OCI-LY1 (cell line): ENCODE results near the gene TNIP2.

Experiments
- H2AFZ ChIP-seq: fragments of 200-600 bp; sonication (generic), shearing (Covaris generic); 2 replicates; pipeline ENCODE4 v1.6.0; 2014; ENCODE audit warnings: antibody characterized with exemption, mild to moderate bottlenecking, low read length
- H3F3A ChIP-seq: fragments of 200-600 bp; sonication (generic), shearing (Covaris generic); 2 replicates; pipeline ENCODE4 v1.6.0; 2014; ENCODE audit warnings: mild to moderate bottlenecking, antibody characterized with exemption, low read length, moderate library complexity; ENCODE audit not compliant: insufficient read depth
- H3K27ac ChIP-seq: fragments of 200-600 bp; sonication (generic); 2 replicates; pipeline ENCODE4 v1.5.1; 2014; ENCODE audit warnings: low read length, mixed run types, mild to moderate bottlenecking, low read depth; ENCODE audit not compliant: poor library complexity, severe bottlenecking
- H3K27me3 ChIP-seq: fragments of 200-600 bp; sonication (generic); 2 replicates; pipeline ENCODE4 v1.6.0; 2014; ENCODE audit warnings: antibody characterized with exemption, mild to moderate bottlenecking, low read length, moderate library complexity; ENCODE audit not compliant: insufficient read depth
- H3K36me3 ChIP-seq: fragments of 200-600 bp; sonication (generic); 2 replicates; pipeline ENCODE4 v1.6.1; 2014; ENCODE audit warnings: mild to moderate bottlenecking, antibody characterized with exemption, low read length, moderate library complexity, mixed read lengths; ENCODE audit not compliant: insufficient read depth
- H3K4me1 ChIP-seq: fragments of 200-600 bp; sonication (generic); 2 replicates; pipeline ENCODE4 v1.5.1; 2014; ENCODE audit warnings: mild to moderate bottlenecking, low read length, moderate library complexity; ENCODE audit not compliant: insufficient read depth, severe bottlenecking
- H3K4me2 ChIP-seq: fragments of 200-600 bp; sonication (generic), shearing (Covaris generic); 2 replicates; pipeline ENCODE4 v1.6.1; 2014; ENCODE audit warnings: low read length
- H3K4me3 ChIP-seq: fragments of 200-600 bp; sonication (generic); 2 replicates; pipeline ENCODE4 v1.5.1; 2014; ENCODE audit warnings: low read length, low read depth, mild to moderate bottlenecking, mixed read lengths; ENCODE audit not compliant: poor library complexity, severe bottlenecking
- H3K79me2 ChIP-seq: fragments of 200-600 bp; shearing (Covaris generic); 2 replicates; pipeline ENCODE4 v1.6.1; 2016; ENCODE audit warnings: mixed run types, low read length, mixed read lengths; ENCODE audit not compliant: insufficient read depth
- H3K9ac ChIP-seq: fragments of 200-600 bp; sonication (generic), shearing (Covaris generic); 2 replicates; pipeline ENCODE4 v1.6.1; 2014; ENCODE audit warnings: mild to moderate bottlenecking, low read length, mixed read lengths
- H3K9me2 ChIP-seq: fragments of 200-600 bp; sonication (generic), shearing (Covaris generic); 2 replicates; pipeline ENCODE4 v1.6.1; 2014; ENCODE audit warnings: low read depth, mild to moderate bottlenecking, low read length, mixed read lengths
- H3K9me3 ChIP-seq: fragments of 200-600 bp; shearing (Covaris generic); 2 replicates; pipeline ENCODE4 v1.6.1; 2014; ENCODE audit warnings: low read length, mixed read lengths
- H4K20me1 ChIP-seq: fragments of 200-600 bp; sonication (generic), shearing (Covaris generic); 2 replicates; pipeline ENCODE4 v1.6.0; 2016; ENCODE audit warnings: mild to moderate bottlenecking, low read length; ENCODE audit not compliant: insufficient read depth
- EZH2 ChIP-seq: fragments of 200-600 bp; sonication (generic), shearing (Covaris generic); IDR thresholded peaks from 2 replicates; pipeline ENCODE4 v1.8.0; 2017; ENCODE audit warnings: borderline replicate concordance, mixed run types, mild to moderate bottlenecking, antibody characterized with exemption, low read length, moderate library complexity, mixed read lengths
- TF ChIP-seq, protein P1 (sequence below): fragments of 200-600 bp; sonication (generic), shearing (Covaris generic); IDR thresholded peaks from 2 replicates; pipeline ENCODE4 v1.5.1; 2017; ENCODE audit warnings: mild to moderate bottlenecking, antibody characterized with exemption, low read length, moderate library complexity, mixed read lengths

Gene TNIP2

DNA sequence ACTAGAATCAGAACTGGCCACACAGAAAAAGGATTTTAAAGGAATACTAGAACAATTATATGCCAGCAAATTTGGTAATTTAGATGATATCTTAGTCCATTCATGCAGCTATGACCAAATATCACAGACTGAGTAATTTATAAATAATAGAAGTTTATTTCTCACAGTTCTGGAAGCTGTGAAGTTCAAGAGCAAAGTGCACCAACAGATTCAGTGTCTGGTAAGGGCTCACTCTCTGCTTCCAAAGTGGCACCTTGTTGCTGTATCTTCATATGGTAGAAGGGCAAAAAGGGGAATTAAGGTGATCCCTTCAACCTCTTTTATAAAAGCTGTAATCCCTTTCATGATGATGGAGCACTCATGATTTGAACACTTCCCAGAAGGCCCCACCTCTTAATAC lies 20.3 kb downstream of the TNIP2 start:
- H3K9me2 ChIP-seq = no peaks in the 10 kb centered on the region
- TF ChIP-seq, protein P1, sequence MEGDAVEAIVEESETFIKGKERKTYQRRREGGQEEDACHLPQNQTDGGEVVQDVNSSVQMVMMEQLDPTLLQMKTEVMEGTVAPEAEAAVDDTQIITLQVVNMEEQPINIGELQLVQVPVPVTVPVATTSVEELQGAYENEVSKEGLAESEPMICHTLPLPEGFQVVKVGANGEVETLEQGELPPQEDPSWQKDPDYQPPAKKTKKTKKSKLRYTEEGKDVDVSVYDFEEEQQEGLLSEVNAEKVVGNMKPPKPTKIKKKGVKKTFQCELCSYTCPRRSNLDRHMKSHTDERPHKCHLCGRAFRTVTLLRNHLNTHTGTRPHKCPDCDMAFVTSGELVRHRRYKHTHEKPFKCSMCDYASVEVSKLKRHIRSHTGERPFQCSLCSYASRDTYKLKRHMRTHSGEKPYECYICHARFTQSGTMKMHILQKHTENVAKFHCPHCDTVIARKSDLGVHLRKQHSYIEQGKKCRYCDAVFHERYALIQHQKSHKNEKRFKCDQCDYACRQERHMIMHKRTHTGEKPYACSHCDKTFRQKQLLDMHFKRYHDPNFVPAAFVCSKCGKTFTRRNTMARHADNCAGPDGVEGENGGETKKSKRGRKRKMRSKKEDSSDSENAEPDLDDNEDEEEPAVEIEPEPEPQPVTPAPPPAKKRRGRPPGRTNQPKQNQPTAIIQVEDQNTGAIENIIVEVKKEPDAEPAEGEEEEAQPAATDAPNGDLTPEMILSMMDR = no peak
- TF ChIP-seq EZH2 = no peak
- H3K79me2 ChIP-seq = no peaks in the 10 kb centered on the region
- H4K20me1 ChIP-seq = no peaks in the 10 kb centered on the region
- no peak overlapping the region for H2AFZ ChIP-seq
- no peaks in the 10 kb centered on the region for H3K9me3 ChIP-seq
- no peaks in the 10 kb centered on the region for H3K27me3 ChIP-seq
- no peaks in the 10 kb centered on the region for H3F3A ChIP-seq
- no peak overlapping the region for H3K4me3 ChIP-seq
- no peaks in the 10 kb centered on the region for H3K4me1 ChIP-seq
- H3K4me2 ChIP-seq = no peak overlapping the region
- H3K9ac ChIP-seq = no peak overlapping the region
- H3K27ac ChIP-seq = no peak overlapping the region
- H3K36me3 ChIP-seq = no peaks in the 10 kb centered on the region

DNA sequence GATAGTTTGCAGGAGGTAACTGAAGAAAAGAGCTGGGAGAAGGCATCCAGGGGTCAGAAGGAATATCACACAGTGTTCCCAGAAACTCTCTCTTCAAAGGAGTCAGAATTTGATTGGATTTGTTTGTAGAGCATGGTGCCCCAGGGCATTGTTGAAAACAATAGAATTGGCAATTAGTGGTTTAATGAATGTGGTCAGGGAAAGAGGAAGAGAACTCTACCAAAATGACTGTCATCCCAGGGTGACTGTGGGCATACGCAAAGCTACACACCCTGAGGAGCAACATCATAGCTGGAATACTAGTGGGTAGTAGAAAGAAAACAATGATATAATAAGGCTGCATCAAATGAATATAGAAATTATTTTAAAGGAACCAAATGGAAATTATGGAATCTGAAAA lies 21.5 kb downstream of the TNIP2 start:
- Histone ChIP-seq H3K9ac (no peak overlapping the region), H3K27me3 (no peaks in the 10 kb centered on the region), H3K9me2 (no peaks in the 10 kb centered on the region), H3K79me2 (no peaks in the 10 kb centered on the region), H3K4me1 (no peaks in the 10 kb centered on the region), H3K4me2 (no peak overlapping the region), H3K9me3 (no peaks in the 10 kb centered on the region), H3K4me3 (no peak overlapping the region), H4K20me1 (no peaks in the 10 kb centered on the region), H3K36me3 (no peaks in the 10 kb centered on the region), H3F3A (no peaks in the 10 kb centered on the region), H3K27ac (no peak overlapping the region), H2AFZ (no peak overlapping the region)
- TF ChIP-seq, protein P1 = no peak
- no peak for TF ChIP-seq EZH2

DNA sequence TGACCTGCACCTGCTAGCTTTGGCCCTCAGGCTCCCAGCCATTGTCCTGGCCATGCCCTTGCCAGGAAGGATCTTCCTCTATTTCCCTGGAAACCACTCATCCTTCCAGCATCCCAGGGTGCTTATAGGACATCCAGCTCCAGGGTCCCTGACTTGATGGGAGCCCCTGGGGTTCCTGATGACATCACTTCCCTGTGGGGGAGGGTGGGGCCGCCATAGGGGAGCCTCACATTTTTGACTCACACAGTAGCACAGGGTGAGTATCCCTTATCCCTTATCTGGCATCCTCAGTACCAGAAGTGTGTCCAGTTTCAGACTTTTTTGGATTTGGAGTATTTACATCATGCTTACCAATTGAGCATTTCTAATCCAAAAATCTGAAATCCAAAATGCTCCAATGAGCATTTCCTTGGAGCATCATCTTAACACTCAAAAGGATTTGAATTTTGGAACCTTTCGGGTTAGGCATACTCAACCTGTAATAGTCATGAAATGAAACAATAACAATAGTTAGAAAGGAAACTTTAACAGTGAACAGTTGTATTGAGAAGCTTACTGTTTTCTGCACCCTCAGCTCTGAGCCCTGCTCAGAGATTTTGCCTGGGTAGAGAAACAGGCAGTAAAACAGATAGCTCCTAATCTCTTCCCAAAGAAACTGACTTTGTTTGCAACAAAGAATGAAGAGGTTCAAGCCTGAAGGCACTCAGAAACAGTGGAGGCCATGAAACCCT lies 22.1 kb downstream of the TNIP2 start:
- TF ChIP-seq EZH2 = no peak
- TF ChIP-seq, protein P1 = no peak
- Histone ChIP-seq H3K9me3 (no peaks in the 10 kb centered on the region), H3K9me2 (no peaks in the 10 kb centered on the region), H3K27ac (no peak overlapping the region), H4K20me1 (no peaks in the 10 kb centered on the region), H3K4me1 (no peaks in the 10 kb centered on the region), H3K36me3 (no peaks in the 10 kb centered on the region), H3K4me2 (no peak overlapping the region), H3F3A (no peaks in the 10 kb centered on the region), H3K4me3 (no peak overlapping the region), H3K79me2 (no peaks in the 10 kb centered on the region), H3K27me3 (no peaks in the 10 kb centered on the region), H3K9ac (no peak overlapping the region), H2AFZ (no peak overlapping the region)
